Mononuclear cell (primary cell): Measurements from ENCODE around the gene TACC2. TPM values are rescaled to one million over a fixed set of nuclear protein-coding genes. Genes with fewer than 3 reads are reported as not detected.
"Not testable (repeated sequence)": the region's sequence is repeated elsewhere in the genome, so short reads cannot be mapped to it uniquely, and the experiment has no call there.

ENCODE experiments used
- H3K27me3 ChIP-seq: 2 replicates; pipeline ENCODE4 v1.6.0; 2011; ENCODE audit warnings: low read length, control low read depth; ENCODE audit not compliant: insufficient read depth
- H3K4me1 ChIP-seq: 2 replicates; pipeline ENCODE4 v1.5.1; 2011; ENCODE audit warnings: mild to moderate bottlenecking, low read length, control low read depth; ENCODE audit not compliant: insufficient read depth
- H3K4me3 ChIP-seq: 2 replicates; pipeline ENCODE4 v1.5.1; 2011; ENCODE audit warnings: mild to moderate bottlenecking, low read length, moderate library complexity
- H3K9me3 ChIP-seq: 2 replicates; pipeline ENCODE4 v1.5.1; 2011; ENCODE audit warnings: low read depth, mild to moderate bottlenecking, control low read depth, low read length
- total RNA-seq: library from RNA; depleted of rRNA; stranded (reverse); fragments of >200 nt; gene quantifications from one replicate; pipeline ENCODE4 v1.2.3, GENCODE V29; 2012

TACC2 gene
- total RNA-seq, 1 donor = not detected

- no peaks in the 10 kb centered on the region for H3K9me3 ChIP-seq
- no peaks in the 10 kb centered on the region for H3K27me3 ChIP-seq
- no peak overlapping the region for H3K4me3 ChIP-seq
These were observed 21.6 kb downstream of the TACC2 start for GRCh38 chr10:122010405-122011050.

GRCh38 chr10:122012731-122013130 is 23.8 kb downstream of the TACC2 start:
- no peaks in the 10 kb centered on the region for H3K27me3 ChIP-seq

More at GRCh38 chr10:122010405-122011050, 21.6 kb downstream of the TACC2 start:
- no peaks in the 10 kb centered on the region for H3K4me1 ChIP-seq

GRCh38 chr10:122013311-122013780 is 24.4 kb downstream of the TACC2 start:
- Histone ChIP-seq H3K27me3 (no peaks in the 10 kb centered on the region), H3K4me1 (no peaks in the 10 kb centered on the region), H3K9me3 (no peaks in the 10 kb centered on the region), H3K4me3 (no peak overlapping the region)

More at GRCh38 chr10:122012731-122013130, 23.8 kb downstream of the TACC2 start:
- H3K4me1 ChIP-seq = no peaks in the 10 kb centered on the region
- no peaks in the 10 kb centered on the region for H3K9me3 ChIP-seq
- no peak overlapping the region for H3K4me3 ChIP-seq

GRCh38 chr10:122014652-122015248 is 25.8 kb downstream of the TACC2 start:
- Histone ChIP-seq H3K4me3 (no peak overlapping the region), H3K4me1 (no peaks in the 10 kb centered on the region), H3K27me3 (no peaks in the 10 kb centered on the region), H3K9me3 (no peaks in the 10 kb centered on the region)

GRCh38 chr10:122017926-122018325 is 29.0 kb downstream of the TACC2 start:
- not testable (repeated sequence) for H3K27me3 ChIP-seq, H3K9me3 ChIP-seq, H3K4me1 ChIP-seq, H3K4me3 ChIP-seq

- H3K4me3 ChIP-seq = no peak overlapping the region
These were observed 29.5 kb downstream of the TACC2 start for GRCh38 chr10:122018491-122018890.

GRCh38 chr10:122018951-122019413 is 30.0 kb downstream of the TACC2 start:
- no peaks in the 10 kb centered on the region for H3K4me1 ChIP-seq
- no peak overlapping the region for H3K4me3 ChIP-seq
- H3K9me3 ChIP-seq = no peaks in the 10 kb centered on the region
- H3K27me3 ChIP-seq = no peaks in the 10 kb centered on the region

More at GRCh38 chr10:122018491-122018890, 29.5 kb downstream of the TACC2 start:
- no peaks in the 10 kb centered on the region for H3K27me3 ChIP-seq
- no peaks in the 10 kb centered on the region for H3K9me3 ChIP-seq
- no peaks in the 10 kb centered on the region for H3K4me1 ChIP-seq

- Histone ChIP-seq H3K9me3 (no peaks in the 10 kb centered on the region), H3K4me1 (no peaks in the 10 kb centered on the region), H3K4me3 (no peak overlapping the region), H3K27me3 (no peaks in the 10 kb centered on the region)
These were observed 30.5 kb downstream of the TACC2 start for GRCh38 chr10:122019414-122019975.

GRCh38 chr10:122020226-122020625 is 31.3 kb downstream of the TACC2 start:
- no peaks in the 10 kb centered on the region for H3K4me1 ChIP-seq
- no peaks in the 10 kb centered on the region for H3K27me3 ChIP-seq
- no peaks in the 10 kb centered on the region for H3K9me3 ChIP-seq
- no peak overlapping the region for H3K4me3 ChIP-seq

- Histone ChIP-seq H3K9me3 (no peaks in the 10 kb centered on the region), H3K4me3 (no peak overlapping the region), H3K27me3 (no peaks in the 10 kb centered on the region), H3K4me1 (no peaks in the 10 kb centered on the region)
These were observed 32.4 kb downstream of the TACC2 start for GRCh38 chr10:122021379-122021778.

GRCh38 chr10:122021828-122022227 is 32.9 kb downstream of the TACC2 start:
- H3K4me1 ChIP-seq = no peaks in the 10 kb centered on the region
- H3K4me3 ChIP-seq = no peak overlapping the region
- no peaks in the 10 kb centered on the region for H3K9me3 ChIP-seq
- H3K27me3 ChIP-seq = no peaks in the 10 kb centered on the region

GRCh38 chr10:122022276-122022675 is 33.3 kb downstream of the TACC2 start:
- no peaks in the 10 kb centered on the region for H3K4me1 ChIP-seq
- no peaks in the 10 kb centered on the region for H3K27me3 ChIP-seq
- H3K9me3 ChIP-seq = no peaks in the 10 kb centered on the region
- no peak overlapping the region for H3K4me3 ChIP-seq

- H3K4me3 ChIP-seq, H3K4me1 ChIP-seq, H3K9me3 ChIP-seq, H3K27me3 ChIP-seq: not testable (repeated sequence)
These were observed 34.3 kb downstream of the TACC2 start for GRCh38 chr10:122023257-122023656.

- Histone ChIP-seq H3K4me3 (no peak overlapping the region), H3K4me1 (no peaks in the 10 kb centered on the region), H3K9me3 (no peaks in the 10 kb centered on the region), H3K27me3 (no peaks in the 10 kb centered on the region)
These were observed 40.7 kb downstream of the TACC2 start for GRCh38 chr10:122029499-122030199.

- Histone ChIP-seq H3K27me3 (no peaks in the 10 kb centered on the region), H3K4me1 (no peaks in the 10 kb centered on the region), H3K9me3 (no peaks in the 10 kb centered on the region), H3K4me3 (no peak overlapping the region)
These were observed 41.2 kb downstream of the TACC2 start for GRCh38 chr10:122030200-122030552.
